Activated CD4-positive, CD25-positive, alpha-beta regulatory T cell treated with anti-CD3 and anti-CD28 coated beads, Interleukin-2, amount 50 U/mL, for 16 hours (primary cell): ENCODE measurements around the gene RAB3C.
"Not testable (repeated sequence)": the region's sequence is repeated elsewhere in the genome, so short reads cannot be mapped to it uniquely, and the experiment has no call there.

Experiments
- DNase-seq: peaks from one replicate; pipeline ENCODE4 v3.0.0-alpha.2; 2020; ENCODE audit warnings: low read depth, low spot score

RAB3C gene

DNA sequence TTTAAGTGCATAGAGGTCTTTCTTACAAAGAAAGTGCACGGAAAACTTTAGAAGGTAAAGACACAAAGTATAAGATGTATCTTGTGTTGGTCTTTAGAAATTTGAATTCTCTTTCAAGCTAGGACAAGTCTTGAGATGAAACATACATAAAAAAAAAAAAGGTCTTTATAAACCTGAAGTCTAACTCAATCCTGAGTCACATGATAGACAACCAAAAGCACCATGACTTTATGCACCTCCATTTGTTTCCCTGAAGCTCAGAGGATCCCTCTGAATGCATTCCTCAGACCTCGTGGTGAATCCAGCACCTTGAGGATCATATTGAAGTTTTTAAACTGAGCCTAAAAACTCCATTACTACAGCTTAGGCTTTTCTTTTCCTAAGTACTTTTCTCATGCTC lies 91.8 kb downstream of the RAB3C start:
- DNase-seq, result no peak

DNA sequence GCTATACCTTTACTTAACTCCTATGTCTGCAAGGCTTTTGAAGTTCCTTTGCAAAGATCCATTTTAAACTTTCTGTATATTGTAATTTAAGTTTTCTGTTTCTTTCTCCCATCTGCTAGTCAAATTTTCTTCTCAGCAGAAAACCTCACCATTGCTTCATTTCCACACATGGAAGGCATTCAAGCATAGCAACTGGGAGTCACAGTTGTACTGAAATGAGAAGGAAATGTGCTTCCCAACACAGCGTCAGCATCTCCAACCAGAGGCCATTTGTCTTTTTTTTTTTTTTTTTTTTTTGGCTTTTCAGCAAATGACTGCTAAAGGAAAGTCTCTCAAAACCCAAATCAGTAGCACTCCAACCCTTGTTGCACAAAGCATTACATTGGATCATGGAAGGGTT lies 92.5 kb downstream of the RAB3C start:
- DNase-seq, result no peak

DNA sequence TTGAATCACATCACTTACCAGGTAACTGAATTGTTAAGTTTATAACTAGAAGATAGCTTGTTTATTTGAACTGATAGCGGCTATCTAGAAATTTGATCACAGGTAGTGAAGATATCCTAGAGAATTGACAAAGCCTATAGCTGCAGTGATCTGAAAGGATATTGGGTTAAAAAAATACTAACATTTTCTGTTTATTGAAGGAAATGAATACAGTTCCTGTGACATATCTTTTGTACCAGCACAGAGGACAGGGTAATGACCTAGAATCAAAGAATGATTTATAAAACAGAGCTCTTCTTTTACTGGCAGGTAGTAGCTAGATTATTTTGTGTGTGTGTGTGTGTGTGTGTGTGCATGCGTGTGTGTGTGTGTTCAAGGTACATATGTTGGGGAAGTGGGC lies 94.8 kb downstream of the RAB3C start:
- no peak for DNase-seq

DNA sequence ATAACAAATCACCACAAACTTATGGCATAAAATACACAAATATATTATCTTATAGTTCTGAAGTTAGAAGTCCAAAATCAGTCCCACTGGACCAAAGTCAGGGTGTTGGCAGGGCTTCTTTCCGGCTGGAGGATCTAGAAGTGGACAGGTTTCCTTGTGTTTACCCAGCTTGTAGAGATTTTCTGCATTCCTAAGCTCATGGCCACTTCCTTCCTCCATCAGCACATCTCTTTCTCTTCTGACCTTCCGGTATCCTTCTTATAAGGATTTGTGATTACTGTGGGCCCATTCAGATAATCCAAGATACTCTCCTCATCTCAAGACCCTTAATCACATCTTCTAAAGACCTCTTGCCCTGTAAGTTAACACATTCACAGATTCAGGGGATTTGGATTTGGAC lies 97.6 kb downstream of the RAB3C start:
- DNase-seq, result no peak

DNA sequence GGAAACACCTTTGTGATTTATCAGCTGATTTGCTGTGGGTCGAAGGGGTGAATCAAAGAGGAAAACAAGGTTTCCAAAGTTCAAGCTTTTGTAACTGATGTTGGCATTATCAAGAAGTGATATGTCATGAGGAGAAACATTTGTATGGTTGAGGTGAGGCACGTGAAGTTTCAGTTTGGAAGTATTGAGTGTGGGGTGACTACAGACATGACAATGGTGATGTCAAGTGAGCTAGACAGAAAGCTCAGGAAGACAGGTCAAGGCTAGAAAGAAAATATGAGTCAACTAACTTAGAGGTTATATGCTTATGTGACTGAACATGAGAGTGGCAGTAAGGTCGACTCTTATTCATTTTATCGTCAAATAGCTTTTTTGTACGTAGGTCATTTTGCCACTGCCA lies 99.1 kb downstream of the RAB3C start:
- no peak for DNase-seq

DNA sequence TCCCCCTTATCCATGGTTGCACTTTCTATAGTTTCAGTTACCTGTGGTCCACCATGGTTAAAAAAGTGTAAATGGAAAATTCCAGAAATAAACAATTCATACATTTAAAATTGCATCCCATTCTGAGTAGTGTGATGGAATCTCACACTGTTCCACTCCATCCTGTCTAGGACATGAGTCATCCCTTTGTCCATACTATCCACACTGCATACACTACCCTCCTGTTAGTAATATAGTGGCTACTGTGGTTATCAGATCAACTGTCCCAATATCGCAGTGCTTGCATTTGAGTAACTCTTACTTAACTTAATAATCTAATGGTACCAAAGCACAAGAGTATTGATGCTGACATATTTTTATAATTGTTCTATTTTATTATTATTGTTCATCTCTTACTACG lies 100.7 kb downstream of the RAB3C start:
- DNase-seq, result no peak

DNA sequence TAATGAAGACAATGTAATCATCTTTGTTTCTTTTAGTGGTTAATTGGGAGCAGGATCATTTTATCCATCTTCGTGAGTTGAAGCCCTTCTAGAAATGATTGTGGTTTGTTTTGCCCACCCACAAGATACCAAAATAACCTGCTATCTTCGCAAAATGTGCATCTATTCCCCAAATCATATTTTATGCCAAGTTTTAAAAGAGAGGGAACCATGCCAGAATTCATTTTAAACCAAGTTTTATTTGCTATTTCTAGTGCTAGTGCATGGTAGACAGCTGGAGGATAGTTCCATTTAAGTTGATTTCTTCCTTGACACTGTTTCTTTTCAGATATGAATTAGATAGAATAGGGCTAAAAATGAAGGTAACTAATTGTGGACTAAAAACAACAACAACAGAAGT lies 104.2 kb downstream of the RAB3C start:
- DNase-seq, result no peak

DNA sequence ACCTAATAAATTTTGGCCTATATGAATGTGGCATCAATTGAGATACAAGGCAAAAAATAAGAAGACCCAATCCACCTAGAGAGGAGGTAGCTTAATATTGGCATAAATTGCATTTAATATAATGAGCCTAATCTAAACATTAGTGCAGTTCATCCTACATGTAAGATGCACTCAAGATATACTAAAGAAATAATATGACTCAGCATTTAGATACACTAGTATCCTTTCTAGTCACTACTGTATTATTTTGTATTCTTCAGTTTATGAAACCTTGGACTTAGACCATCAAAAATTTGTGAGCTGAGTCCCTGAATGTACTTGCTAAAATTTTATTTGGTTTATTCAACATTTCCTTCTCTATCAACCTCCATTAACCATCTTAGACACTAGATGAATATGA lies 104.7 kb downstream of the RAB3C start:
- no peak for DNase-seq

DNA sequence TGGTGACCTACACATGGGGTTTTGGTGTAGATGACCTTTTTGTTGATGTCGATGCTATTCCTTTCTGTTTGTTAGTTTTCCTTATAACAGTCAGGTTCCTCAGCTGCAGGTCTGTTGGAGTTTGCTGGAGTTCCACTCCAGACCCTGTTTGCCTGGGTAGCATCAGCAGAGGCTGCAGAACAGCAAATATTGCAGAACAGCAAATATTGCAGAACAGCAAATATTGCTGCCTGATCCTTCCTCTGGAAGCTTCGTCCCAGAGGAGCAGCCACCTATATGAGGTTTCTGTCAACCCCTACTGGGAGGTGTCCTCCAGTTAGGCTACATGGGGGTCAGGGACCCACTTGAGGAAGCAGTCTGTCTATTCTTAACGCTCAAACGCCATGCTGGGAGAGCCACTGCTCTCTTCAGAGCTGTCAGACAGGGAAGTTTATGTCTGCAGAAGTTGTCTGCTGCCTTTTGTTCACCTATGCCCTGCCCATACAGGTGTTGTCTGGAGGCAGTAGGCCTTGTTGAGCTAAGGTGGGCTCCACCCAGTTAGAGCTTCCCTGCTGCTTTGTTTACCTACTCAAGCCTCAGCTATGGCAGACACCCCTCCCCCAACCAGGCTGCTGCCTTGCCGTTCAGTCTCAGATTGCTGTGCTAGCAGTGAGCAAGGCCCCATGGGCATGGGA lies 116.3 kb downstream of the RAB3C start:
- not testable (repeated sequence) for DNase-seq

DNA sequence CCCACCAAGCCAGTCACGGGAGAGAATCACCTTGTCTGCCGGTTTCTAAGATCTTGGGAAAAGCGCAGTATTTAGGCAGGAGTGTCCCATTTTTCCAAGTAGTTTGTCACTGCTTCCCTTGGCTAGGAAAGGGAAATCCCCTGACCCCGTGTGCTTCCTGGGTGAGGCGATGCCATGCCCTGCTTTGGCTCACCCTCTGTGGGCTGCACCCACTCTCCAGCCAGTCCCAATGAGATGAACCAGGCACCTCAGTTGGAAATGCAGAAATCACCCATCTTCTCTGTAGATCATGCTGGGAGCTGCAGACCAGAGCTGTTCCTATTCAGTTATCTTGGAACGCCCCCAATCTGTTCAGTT lies 116.9 kb downstream of the RAB3C start:
- DNase-seq, result no peak

DNA sequence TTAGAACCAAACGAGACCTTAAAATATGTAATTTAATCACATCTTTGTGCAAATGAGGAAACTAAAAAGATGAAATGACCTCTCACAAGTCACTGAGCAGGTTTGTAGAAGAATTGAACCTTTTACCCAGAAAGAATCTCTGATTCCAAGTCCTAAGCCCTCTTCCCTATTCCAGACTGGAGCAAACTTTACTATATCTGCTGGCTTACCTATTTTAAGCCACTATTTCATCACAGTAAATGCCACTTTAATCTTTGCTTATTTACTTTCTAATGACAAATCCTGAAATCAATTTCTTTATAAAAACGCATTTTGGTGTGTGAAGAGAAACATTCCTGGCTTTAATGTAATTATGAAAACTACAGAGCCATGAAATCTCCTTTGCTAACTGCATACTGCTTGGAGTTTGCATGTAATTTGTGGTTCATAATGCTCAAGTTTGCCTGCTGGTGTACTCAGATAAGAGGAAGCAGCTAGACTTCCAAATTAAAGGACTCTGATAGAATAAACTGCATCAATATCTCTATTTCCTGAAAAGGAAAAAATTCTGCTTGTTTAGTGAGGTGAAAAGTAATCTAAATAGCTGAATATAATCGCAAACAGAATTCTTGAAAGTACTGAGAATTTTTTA lies 121.2 kb downstream of the RAB3C start:
- DNase-seq, result no peak

DNA sequence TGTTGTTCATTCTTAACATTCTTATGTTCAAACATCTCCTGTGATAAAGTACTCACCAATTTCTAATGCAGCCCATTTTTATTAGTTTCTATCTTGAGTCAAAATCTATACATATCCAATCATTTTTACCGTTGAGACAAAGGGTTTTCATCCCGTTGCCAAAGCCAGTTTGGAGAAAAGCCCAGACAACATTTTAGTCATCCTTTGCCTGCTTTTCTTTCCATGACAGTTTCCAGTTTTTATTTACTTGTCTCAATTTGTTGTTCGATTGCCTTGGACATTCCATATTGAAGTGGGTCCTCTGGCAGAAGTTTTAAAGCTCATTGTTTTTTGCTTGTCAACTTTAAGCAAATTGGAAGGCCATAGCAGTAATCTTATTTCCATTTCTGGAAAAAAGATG lies 123.9 kb downstream of the RAB3C start:
- DNase-seq, result no peak

DNA sequence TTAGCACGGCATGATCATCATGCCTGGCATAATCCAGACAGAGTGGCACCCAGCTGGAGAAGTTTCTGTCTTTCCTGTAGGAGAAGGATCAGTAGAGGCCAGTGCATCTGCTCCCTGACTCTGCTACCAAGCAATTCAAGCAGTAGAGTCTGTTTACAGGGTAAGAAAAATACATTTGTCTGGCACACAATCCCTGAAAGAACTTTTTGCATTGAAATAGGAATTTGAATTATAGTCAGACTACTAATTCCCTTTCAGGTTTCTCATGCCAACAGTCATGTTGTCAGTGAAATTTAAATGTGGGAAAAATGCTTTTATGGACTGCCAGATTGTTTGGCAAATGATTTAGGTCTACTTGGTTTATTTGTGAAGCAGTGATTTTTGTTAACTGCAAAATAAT lies 125.6 kb downstream of the RAB3C start:
- no peak for DNase-seq

DNA sequence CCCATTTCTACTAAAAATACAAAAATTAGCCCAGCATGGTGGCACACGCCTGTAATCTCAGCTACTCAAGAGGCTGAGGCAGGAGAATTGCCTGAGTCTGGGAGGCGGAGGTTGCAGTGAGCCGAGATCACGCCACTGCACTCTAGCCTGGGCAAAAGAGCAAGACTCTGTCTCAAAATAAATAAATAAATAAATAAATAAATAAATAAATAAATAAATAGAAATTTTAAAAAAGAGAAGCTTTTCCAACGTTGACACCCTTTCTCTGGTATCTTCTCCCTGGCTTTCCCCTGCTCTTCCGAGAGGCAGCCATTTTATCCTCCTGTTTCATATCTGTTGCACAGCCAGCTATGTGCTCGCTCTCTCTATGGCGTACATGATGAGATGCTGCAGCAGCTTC lies 127.5 kb downstream of the RAB3C start:
- not testable (repeated sequence) for DNase-seq

DNA sequence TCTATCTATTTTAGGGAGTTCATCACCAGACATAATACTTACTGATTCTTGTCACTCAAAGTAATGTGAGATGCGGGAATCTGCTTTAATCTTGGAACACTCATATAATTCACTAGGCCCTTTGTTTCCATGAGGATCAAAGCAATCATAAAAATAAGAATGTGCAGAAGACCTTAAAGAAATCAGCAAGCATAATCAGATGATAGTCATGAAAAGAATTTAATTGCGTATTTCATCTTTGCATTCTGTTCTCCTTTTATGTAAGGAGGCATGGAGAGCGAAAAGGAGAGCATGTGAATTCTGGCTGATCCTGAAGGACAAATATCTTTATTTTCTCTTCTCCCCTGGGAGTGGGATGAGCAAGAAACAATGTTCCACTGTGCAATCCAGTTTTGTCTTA lies 128.0 kb downstream of the RAB3C start:
- no peak for DNase-seq

DNA sequence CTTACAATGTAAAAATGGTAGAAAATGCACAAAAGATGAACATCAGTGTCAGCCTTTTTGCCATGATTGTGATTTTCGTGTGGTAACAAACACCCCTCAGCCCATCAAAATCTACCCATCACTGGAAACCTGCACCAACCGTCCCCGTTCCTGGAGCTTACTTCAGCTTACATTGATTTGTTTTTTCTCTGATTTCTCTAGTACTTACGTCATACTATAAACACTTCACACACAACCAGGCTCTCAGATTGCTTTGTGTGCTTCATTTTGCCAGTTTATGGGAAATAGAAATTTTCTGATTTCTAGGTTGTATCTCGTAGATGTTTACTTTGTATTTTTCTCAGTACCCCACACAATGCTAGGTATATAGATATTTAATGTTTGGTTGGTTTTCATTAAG lies 129.1 kb downstream of the RAB3C start:
- DNase-seq, result no peak

DNA sequence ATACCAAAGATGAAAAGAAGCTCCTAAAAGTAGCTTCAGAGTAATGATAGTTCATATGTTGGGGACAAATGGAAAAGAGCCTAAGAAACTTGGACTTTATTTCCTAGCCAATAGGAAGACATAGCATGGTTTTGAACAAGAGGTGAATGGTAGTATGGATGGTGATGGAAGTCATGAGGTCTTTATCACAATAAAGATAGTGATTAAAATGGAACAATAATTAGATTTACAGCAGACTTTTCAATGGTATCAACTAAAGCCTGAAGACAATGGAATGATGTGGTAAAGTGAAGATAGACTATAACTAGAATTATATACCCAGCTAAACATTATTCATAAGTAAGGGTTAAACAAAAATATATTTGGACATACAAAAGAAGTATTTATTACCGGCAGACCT lies 131.2 kb downstream of the RAB3C start:
- DNase-seq, result no peak

DNA sequence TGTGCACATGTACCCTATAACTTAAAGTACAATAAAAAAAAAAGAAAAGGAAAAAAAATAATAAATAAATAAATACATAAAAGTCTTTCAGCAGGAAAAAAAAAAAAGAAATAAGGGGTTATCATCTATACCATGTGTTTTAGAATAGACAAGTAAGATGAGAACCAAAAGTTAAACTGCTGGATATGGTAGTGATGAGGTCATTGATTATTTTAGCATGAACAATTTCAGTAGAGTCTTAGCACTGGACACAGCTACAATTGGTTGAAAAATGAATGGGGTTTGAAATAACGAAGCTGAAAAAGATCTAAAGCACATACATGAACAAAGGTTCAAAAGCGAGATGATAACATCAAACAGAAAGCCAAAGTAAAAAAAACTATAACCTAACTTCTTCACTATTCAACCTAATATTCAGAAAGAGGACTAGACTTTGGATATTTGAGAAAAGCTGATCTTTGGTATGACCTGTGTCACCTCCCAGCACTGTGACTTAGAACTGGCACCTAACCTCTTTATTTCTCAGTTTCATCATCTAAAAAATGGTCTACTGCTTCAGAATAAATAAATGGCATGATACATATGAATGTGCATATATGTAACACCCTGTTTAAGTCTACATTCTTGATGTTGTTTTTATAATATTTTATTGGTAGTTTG lies 133.3 kb downstream of the RAB3C start:
- DNase-seq, result no peak

DNA sequence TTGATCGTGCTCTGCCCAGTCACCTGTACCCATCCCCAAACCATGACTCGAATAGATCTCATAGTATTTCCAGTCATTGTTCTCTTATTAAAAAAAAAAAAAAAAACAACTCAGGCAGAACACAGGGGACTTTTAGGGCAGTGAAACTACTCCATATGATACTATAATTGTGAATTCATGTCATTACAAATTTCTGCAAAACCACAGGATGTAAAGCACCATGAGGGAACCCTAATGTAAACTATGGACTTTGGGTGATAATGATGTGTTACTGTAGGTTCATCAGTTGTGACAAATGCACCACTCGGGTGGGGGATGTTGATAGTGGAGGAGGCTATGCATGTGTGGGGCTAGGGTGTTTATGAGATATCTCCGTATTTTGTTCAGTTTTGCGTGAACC lies 133.8 kb downstream of the RAB3C start:
- DNase-seq, result no peak

DNA sequence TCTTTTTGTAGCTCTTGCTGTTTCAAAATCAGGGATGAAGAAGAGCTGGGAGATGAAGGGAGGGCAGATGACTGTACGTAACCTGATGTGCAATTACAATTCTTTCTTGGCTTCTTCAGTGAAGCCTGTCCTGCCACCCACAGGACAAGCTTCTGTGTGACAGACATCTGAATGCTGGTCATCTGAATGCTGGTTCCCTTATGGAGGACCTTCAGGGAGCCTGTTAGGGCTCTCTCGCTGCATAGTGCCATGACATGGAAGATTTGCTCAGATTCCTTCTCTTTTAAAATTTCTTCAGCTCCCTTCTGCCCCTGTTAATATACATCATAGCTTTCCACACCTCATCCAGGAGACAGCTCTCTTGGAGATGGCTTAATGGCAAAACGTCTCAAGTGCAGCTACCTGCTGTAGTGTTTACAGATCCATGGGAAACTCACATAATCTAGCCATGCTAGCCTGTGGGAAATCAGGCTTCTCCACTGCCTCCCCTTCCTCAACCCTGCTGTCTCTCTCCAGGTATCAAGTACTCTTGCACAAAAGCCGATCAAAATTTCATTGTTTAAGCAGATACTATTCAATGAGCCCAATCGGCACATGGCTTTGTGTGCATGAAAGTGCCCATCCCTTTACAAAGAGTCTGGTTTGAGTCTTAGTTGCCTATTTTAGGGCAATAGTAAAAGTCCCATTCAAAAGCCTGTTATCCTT lies 134.6 kb downstream of the RAB3C start:
- DNase-seq, result no peak

DNA sequence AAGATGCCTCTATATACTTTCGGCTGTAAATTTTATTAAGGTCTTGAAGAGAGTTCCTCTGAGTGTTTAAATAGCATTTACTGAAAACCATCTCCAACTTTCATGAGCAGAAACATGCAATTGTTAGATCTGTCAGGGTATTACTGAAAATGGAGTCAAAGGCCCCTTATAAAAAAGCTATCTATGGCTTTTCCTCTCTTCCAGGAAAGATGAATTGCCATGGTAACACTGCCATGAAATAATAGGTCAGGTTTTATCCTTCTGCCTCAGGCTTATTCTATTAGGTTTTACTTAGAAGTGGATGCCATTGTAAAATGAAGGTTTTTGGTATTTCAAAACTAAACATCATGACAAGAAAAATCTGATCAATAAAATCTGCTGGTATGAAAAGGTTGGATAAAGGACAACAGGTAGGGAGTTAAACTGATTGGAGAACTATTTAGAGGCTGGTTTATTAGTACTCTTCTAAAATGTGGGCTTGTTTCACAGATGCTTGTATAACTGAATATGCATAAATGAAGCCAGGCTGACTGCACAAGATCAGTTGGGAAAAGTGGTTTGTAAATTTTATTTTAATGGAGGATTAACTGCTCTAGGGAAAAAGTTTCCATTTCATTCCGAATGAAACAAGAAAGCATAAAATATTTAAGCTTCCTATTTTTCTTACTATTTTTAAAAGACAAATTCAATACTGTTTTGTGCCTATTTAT lies 135.5 kb downstream of the RAB3C start:
- DNase-seq, result no peak

DNA sequence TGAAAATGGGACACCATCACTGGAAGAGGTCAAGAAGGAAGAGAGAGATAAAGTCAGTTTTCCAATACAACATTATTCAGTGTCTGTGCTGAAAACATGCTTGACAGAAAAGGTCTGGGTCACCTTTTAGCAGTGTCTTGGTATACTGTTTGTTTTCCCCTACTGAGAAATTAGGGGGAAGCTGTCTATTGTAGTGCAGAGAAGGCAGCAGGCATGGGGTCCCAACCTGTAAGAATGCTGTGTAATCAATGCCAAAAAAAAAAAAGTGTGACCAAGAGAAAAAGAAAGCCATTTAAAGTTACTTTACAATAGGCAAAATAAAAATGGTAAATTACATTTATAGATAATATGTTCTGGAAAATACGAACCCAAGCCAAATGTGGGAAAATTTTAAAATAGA lies 139.3 kb downstream of the RAB3C start:
- no peak for DNase-seq
